ENCODE data around the gene NT5C1B.

DNA sequence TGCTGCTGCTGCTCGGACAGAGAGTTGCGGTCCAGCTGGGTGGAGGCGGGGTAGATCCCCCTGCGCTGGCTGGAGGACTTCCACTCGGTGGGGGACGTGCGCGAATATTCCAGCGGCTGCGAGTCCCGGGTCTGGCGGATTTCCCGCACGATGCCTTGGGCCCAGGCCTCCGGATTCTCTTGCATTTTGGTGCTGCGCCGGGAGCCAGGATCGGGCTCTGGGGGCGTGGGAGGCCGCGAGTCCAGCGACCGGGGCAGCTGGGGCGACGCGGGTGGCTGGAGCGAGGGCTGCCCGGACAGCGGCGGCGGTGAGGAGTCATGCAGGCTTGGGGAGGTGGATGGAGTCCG lies 4.8 kb downstream of the NT5C1B start:
- TF ChIP-seq, protein P1, sequence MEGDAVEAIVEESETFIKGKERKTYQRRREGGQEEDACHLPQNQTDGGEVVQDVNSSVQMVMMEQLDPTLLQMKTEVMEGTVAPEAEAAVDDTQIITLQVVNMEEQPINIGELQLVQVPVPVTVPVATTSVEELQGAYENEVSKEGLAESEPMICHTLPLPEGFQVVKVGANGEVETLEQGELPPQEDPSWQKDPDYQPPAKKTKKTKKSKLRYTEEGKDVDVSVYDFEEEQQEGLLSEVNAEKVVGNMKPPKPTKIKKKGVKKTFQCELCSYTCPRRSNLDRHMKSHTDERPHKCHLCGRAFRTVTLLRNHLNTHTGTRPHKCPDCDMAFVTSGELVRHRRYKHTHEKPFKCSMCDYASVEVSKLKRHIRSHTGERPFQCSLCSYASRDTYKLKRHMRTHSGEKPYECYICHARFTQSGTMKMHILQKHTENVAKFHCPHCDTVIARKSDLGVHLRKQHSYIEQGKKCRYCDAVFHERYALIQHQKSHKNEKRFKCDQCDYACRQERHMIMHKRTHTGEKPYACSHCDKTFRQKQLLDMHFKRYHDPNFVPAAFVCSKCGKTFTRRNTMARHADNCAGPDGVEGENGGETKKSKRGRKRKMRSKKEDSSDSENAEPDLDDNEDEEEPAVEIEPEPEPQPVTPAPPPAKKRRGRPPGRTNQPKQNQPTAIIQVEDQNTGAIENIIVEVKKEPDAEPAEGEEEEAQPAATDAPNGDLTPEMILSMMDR (IDR thresholded peaks at IDR 0.05; ENCODE audit: insufficient read depth, low read length, poor library complexity, severe bottlenecking): no peak
- no peak for TF ChIP-seq EZH2phosphoT487 (conservative IDR thresholded peaks at IDR 0.05; ENCODE audit: low read length)

Measured in SU-DHL-6 (cell line).